HPDE6-E6E7 (cell line): ENCODE data around the gene CCN5.

Experiments used
- DNase-seq: peaks from one replicate; pipeline ENCODE4 v3.0.0; 2011; ENCODE audit warnings: missing footprints; ENCODE audit errors: extremely low spot score

The CCN5 gene

GRCh38 chr20:44737116-44737515, 21.9 kb downstream of the CCN5 start:
- DNase-seq, result no peak

GRCh38 chr20:44738813-44739477, 23.8 kb downstream of the CCN5 start:
- peak; percentile 97 for DNase-seq

GRCh38 chr20:44739942-44740341, 24.8 kb downstream of the CCN5 start:
- no peak for DNase-seq

GRCh38 chr20:44742304-44743079, 27.3 kb downstream of the CCN5 start:
- DNase-seq, result no peak

GRCh38 chr20:44743080-44743701, 28.0 kb downstream of the CCN5 start:
- DNase-seq, result no peak

GRCh38 chr20:44743916-44744655, 28.9 kb downstream of the CCN5 start:
- DNase-seq, result no peak

GRCh38 chr20:44745122-44745597, 30.0 kb downstream of the CCN5 start:
- DNase-seq, result no peak

GRCh38 chr20:44745598-44746366, 30.6 kb downstream of the CCN5 start, which contains the start of gene KCNK15:
KCNK15 (plus strand) TSS chr20:44745865; CDS start chr20:44745911, 46 bp downstream.
- no peak for DNase-seq

- DNase-seq, result no peak
Measured at GRCh38 chr20:44746367-44747165, 31.4 kb downstream of the CCN5 start.

GRCh38 chr20:44747166-44748004, 32.2 kb downstream of the CCN5 start:
- peak; percentile 96 for DNase-seq

GRCh38 chr20:44748005-44748370, 32.8 kb downstream of the CCN5 start:
- no peak for DNase-seq

- no peak for DNase-seq
Measured at GRCh38 chr20:44750081-44750805, 35.1 kb downstream of the CCN5 start.

- no peak for DNase-seq
Measured at GRCh38 chr20:44752099-44752931, 37.1 kb downstream of the CCN5 start.

GRCh38 chr20:44754554-44754953, 39.4 kb downstream of the CCN5 start:
- DNase-seq, result no peak

GRCh38 chr20:44756011-44756688, 41.0 kb downstream of the CCN5 start:
- no peak for DNase-seq

- DNase-seq, result no peak
Measured at GRCh38 chr20:44756956-44757355, 41.8 kb downstream of the CCN5 start.
